ENCODE data around the gene SMARCD3.

GRCh38 chr7:151251689-151252560 lies 3.4 kb upstream of the SMARCD3 start:
- no peak for TF ChIP-seq CTCF (IDR thresholded peaks at IDR 0.05)
- no peak for TF ChIP-seq POLR2A (IDR thresholded peaks at IDR 0.05)

All from testis (tissue), 2 donors.